Gastrocnemius medialis (tissue), 4 donors: Measurements from ENCODE around the gene TMEM187. TPM values are rescaled to one million over a fixed set of nuclear protein-coding genes. Genes with fewer than 3 reads are reported as not detected.

ENCODE experiments used
- ATAC-seq, 2 donors: fragments of 150-250 bp; one replicate each; pipeline ENCODE4 v1.9.1; 2016
- DNase-seq, 2 donors: peaks; one replicate each; pipeline ENCODE4 v3.0.0-alpha.2; 2019
- H3K27ac ChIP-seq, 4 donors: fragments of 200-600 bp; sonication (generic); 1 replicate in 1 of 4; 2 replicates in 3 of 4; pipeline ENCODE4 v1.5.1; 2016 to 2018; ENCODE audit warnings: mild to moderate bottlenecking in 2 of 4, moderate library complexity in 1 of 4
- H3K27me3 ChIP-seq, 3 donors: fragments of 200-600 bp; sonication (generic) in 2 of 3; 1 replicate in 1 of 3; 2 replicates in 2 of 3; pipeline versions ENCODE4 v1.5.1 to v1.6.0; 2016 to 2019; ENCODE audit warnings: mild to moderate bottlenecking in 1 of 3, moderate library complexity in 1 of 3
- H3K36me3 ChIP-seq, 2 donors: fragments of 200-600 bp; sonication (generic) in 1 of 2; one replicate each; pipeline ENCODE4 v1.5.1; 2017 to 2018
- H3K4me1 ChIP-seq, 2 donors: fragments of 200-600 bp; sonication (generic) in 1 of 2; one replicate each; pipeline ENCODE4 v1.5.1; 2016 to 2017; ENCODE audit warnings: mild to moderate bottlenecking in 2 of 2
- H3K4me3 ChIP-seq, 4 donors: fragments of 200-600 bp; sonication (generic) in 3 of 4; 1 replicate in 1 of 4; 2 replicates in 3 of 4; pipeline ENCODE4 v1.5.1; 2016 to 2019; ENCODE audit warnings: mild to moderate bottlenecking in 2 of 4
- H3K9me3 ChIP-seq, 3 donors: fragments of 200-600 bp; sonication (generic) in 2 of 3; 1 replicate in 1 of 3; 2 replicates in 2 of 3; pipeline ENCODE4 v1.5.1; 2016 to 2019
- CTCF ChIP-seq, 5 experiments: fragments of 450-650 bp in 3 of 5; fragments of 200-600 bp in 2 of 5; sonication (generic) in 2 of 5; IDR thresholded peaks in 4 of 5; conservative IDR thresholded peaks in 1 of 5; 1 replicate in 4 of 5; 2 replicates in 1 of 5; pipeline ENCODE4 v1.5.1; 2016 to 2019; ENCODE audit warnings: antibody characterized with exemption in 5 of 5, mild to moderate bottlenecking in 3 of 5, moderate library complexity in 3 of 5
- POLR2A ChIP-seq, 2 donors: fragments of 450-650 bp; IDR thresholded peaks; one replicate each; pipeline ENCODE4 v1.6.1; 2017; ENCODE audit warnings: antibody characterized with exemption in 2 of 2, mild to moderate bottlenecking in 2 of 2, moderate library complexity in 2 of 2
- in situ Hi-C, 4 donors: fragments of 200-750 bp; cut with MboI; loops; one replicate each; pipeline versions ENCODE4 v1.15.0 to v1.8.0; 2017; ENCODE audit warnings: low sequenced_read_pairs in 4 of 4
- intact Hi-C: fragments of 100-400 bp; cut with DNase I; formaldehyde crosslinking; loops from one replicate; pipeline ENCODE4 v1.15.1; 2023; ENCODE audit warnings: low total_unique reads
- total RNA-seq, 4 donors: library from RNA; depleted of rRNA; stranded (reverse); fragments of >200 nt; gene quantifications; one replicate each; pipeline versions ENCODE4 v1.1.0 to v1.2.3, GENCODE V29; 2016

Gene TMEM187
- total RNA-seq, 4 donors from 2014 or later: 1.3 to 8.6 (median 3.8) TPM

GRCh38 chrX:153963546-153963945 lies 9.0 kb upstream of the TMEM187 start:
- in situ Hi-C loops (loop anchor here in 3 of 4 donors (25.0 kb wide), 4 partner anchors 99 to 1001 kb away; partner anchors contain the start of genes IDH3G (in 2 of the 3), SRPK3 (in 2 of the 3), SSR4 (in 2 of the 3) and G6PD (in 1 of the 3)), intact Hi-C loops (no loop called here)
- peaks cover 0 to 42% of the 10 kb centered on the region in 2 donors for H3K36me3 ChIP-seq

GRCh38 chrX:153964105-153964504 lies 8.4 kb upstream of the TMEM187 start:
- in situ Hi-C loops: loop anchor here in 3 of 4 donors (25.0 kb wide), 4 partner anchors 98 to 1002 kb away; partner anchors contain the start of genes IDH3G (in 2 of the 3), SRPK3 (in 2 of the 3), SSR4 (in 2 of the 3) and G6PD (in 1 of the 3)
- H3K4me3 ChIP-seq: no peak overlapping the region
- TF ChIP-seq CTCF (IDR thresholded peaks at IDR 0.05 in 4 of 5, conservative IDR thresholded peaks at IDR 0.05 in 1 of 5) (no peak), POLR2A (IDR thresholded peaks at IDR 0.05) (no peak)
- ATAC-seq (no peak), DNase-seq (no peak)
- H3K4me1 ChIP-seq: peaks cover 32 to 34% of the 10 kb centered on the region in 2 donors
- H3K27ac ChIP-seq: peak overlapping the region in 2 of 4 donors; percentile 99 to 100
- peaks cover 0 to 36% of the 10 kb centered on the region in 2 donors for H3K36me3 ChIP-seq
- H3K27me3 ChIP-seq: no peaks in the 10 kb centered on the region
- intact Hi-C loops: no loop called here
- H3K9me3 ChIP-seq: no peaks in the 10 kb centered on the region

More at GRCh38 chrX:153963546-153963945, 9.0 kb upstream of the TMEM187 start:
- no peak for ATAC-seq
- Histone ChIP-seq H3K27me3 (no peaks in the 10 kb centered on the region), H3K27ac (peak overlapping the region in 1 of 4 donors; percentile 100), H3K9me3 (no peaks in the 10 kb centered on the region), H3K4me3 (no peak overlapping the region), H3K4me1 (peaks cover 26 to 29% of the 10 kb centered on the region in 2 donors)
- TF ChIP-seq POLR2A (IDR thresholded peaks at IDR 0.05): no peak
- no peak for TF ChIP-seq CTCF (IDR thresholded peaks at IDR 0.05 in 4 of 5, conservative IDR thresholded peaks at IDR 0.05 in 1 of 5)
- no peak for DNase-seq

- Histone ChIP-seq H3K4me1 (peaks cover 36 to 42% of the 10 kb centered on the region in 2 donors), H3K4me3 (no peak overlapping the region), H3K36me3 (peaks cover 0 to 23% of the 10 kb centered on the region in 2 donors), H3K27me3 (no peaks in the 10 kb centered on the region), H3K27ac (peak overlapping the region; percentile 95 to 100 (median 98)), H3K9me3 (no peaks in the 10 kb centered on the region)
- intact Hi-C loops: loop anchor here (5.0 kb wide), 1 partner anchor 173 kb away; the partner anchor contains the start of genes IDH3G and SSR4
- ATAC-seq: no peak
- in situ Hi-C loops: loop anchor here in 3 of 4 donors (25.0 kb wide), 4 partner anchors 97 to 1003 kb away; partner anchors contain the start of genes IDH3G (in 2 of the 3), SRPK3 (in 2 of the 3), SSR4 (in 2 of the 3) and G6PD (in 1 of the 3)
- no peak for DNase-seq
- TF ChIP-seq POLR2A (IDR thresholded peaks at IDR 0.05) (no peak), CTCF (IDR thresholded peaks at IDR 0.05 in 4 of 5, conservative IDR thresholded peaks at IDR 0.05 in 1 of 5) (no peak)
These were observed 7.1 kb upstream of the TMEM187 start for GRCh38 chrX:153965406-153965805.

GRCh38 chrX:153966283-153966688 lies 6.3 kb upstream of the TMEM187 start:
- in situ Hi-C loops (loop anchor here in 3 of 4 donors (25.0 kb wide), 4 partner anchors 96 to 1004 kb away; partner anchors contain the start of genes IDH3G (in 2 of the 3), SRPK3 (in 2 of the 3), SSR4 (in 2 of the 3) and G6PD (in 1 of the 3)), intact Hi-C loops (loop anchor here (5.0 kb wide), 1 partner anchor 174 kb away; the partner anchor contains the start of genes IDH3G and SSR4)
- Histone ChIP-seq H3K4me1 (peaks cover 36 to 42% of the 10 kb centered on the region in 2 donors), H3K36me3 (peaks cover 0 to 16% of the 10 kb centered on the region in 2 donors), H3K4me3 (peak overlapping the region in 1 of 4 donors; percentile 1), H3K27ac (peak overlapping the region; percentile 95 to 100 (median 98)), H3K27me3 (no peaks in the 10 kb centered on the region), H3K9me3 (no peaks in the 10 kb centered on the region)
- TF ChIP-seq CTCF (IDR thresholded peaks at IDR 0.05 in 4 of 5, conservative IDR thresholded peaks at IDR 0.05 in 1 of 5) (no peak), POLR2A (IDR thresholded peaks at IDR 0.05) (peak in 1 of 2 donors; percentile 6)
- DNase-seq (peak; percentile 43 to 81), ATAC-seq (peak; percentile 30 to 42)
